Measurements from ENCODE around the gene DDX25.

Gene DDX25

GRCh38 chr11:125931116-125931515 lies 26.8 kb downstream of the DDX25 start:
- Histone ChIP-seq H3K4me1 (peaks cover 11% of the 10 kb centered on the region), H3K27me3 (no peaks in the 10 kb centered on the region), H3K4me3 (ENCODE audit: low read depth, low read length) (no peak overlapping the region), H3K9me3 (no peaks in the 10 kb centered on the region), H3K36me3 (no peaks in the 10 kb centered on the region)
- no peak for DNase-seq
- no peak for TF ChIP-seq CTCF (IDR thresholded peaks at IDR 0.05; ENCODE audit: low read depth, low read length)

GRCh38 chr11:125931668-125932067 lies 27.4 kb downstream of the DDX25 start:
- Histone ChIP-seq H3K36me3 (no peaks in the 10 kb centered on the region), H3K4me1 (peaks cover 11% of the 10 kb centered on the region; the same call in 1 of the 2 replicates), H3K4me3 (ENCODE audit: low read depth, low read length) (no peak overlapping the region), H3K27me3 (no peaks in the 10 kb centered on the region), H3K9me3 (no peaks in the 10 kb centered on the region)
- TF ChIP-seq CTCF (IDR thresholded peaks at IDR 0.05; ENCODE audit: low read depth, low read length), result no peak
- no peak for DNase-seq

GRCh38 chr11:125932301-125932700 lies 28.0 kb downstream of the DDX25 start:
- Histone ChIP-seq H3K9me3 (no peaks in the 10 kb centered on the region), H3K27me3 (no peaks in the 10 kb centered on the region), H3K4me1 (peaks cover 11% of the 10 kb centered on the region; the same call in 1 of the 2 replicates), H3K36me3 (no peaks in the 10 kb centered on the region), H3K4me3 (ENCODE audit: low read depth, low read length) (no peak overlapping the region)
- DNase-seq, result no peak
- TF ChIP-seq CTCF (IDR thresholded peaks at IDR 0.05; ENCODE audit: low read depth, low read length), result no peak

GRCh38 chr11:125933030-125933813 lies 28.9 kb downstream of the DDX25 start:
- Histone ChIP-seq H3K4me3 (ENCODE audit: low read depth, low read length) (no peak overlapping the region), H3K27me3 (no peaks in the 10 kb centered on the region), H3K4me1 (peaks cover 11% of the 10 kb centered on the region; the same call in 1 of the 2 replicates), H3K36me3 (no peaks in the 10 kb centered on the region), H3K9me3 (no peaks in the 10 kb centered on the region)
- TF ChIP-seq CTCF (IDR thresholded peaks at IDR 0.05; ENCODE audit: low read depth, low read length), result no peak
- DNase-seq, result no peak

- no peaks in the 10 kb centered on the region for H3K9me3 ChIP-seq
- H3K4me1 ChIP-seq, result peaks cover 11% of the 10 kb centered on the region; the same call in 1 of the 2 replicates
- H3K36me3 ChIP-seq, result no peaks in the 10 kb centered on the region
- H3K27me3 ChIP-seq, result no peaks in the 10 kb centered on the region
- TF ChIP-seq CTCF (IDR thresholded peaks at IDR 0.05; ENCODE audit: low read depth, low read length), result no peak
- no peak overlapping the region for H3K4me3 ChIP-seq (ENCODE audit: low read depth, low read length)
- no peak for DNase-seq
These were observed 30.2 kb downstream of the DDX25 start for GRCh38 chr11:125934473-125934872.

GRCh38 chr11:125935056-125935455 lies 30.7 kb downstream of the DDX25 start:
- no peaks in the 10 kb centered on the region for H3K36me3 ChIP-seq
- H3K9me3 ChIP-seq, result no peaks in the 10 kb centered on the region
- H3K27me3 ChIP-seq, result no peaks in the 10 kb centered on the region
- no peak overlapping the region for H3K4me3 ChIP-seq (ENCODE audit: low read depth, low read length)
- TF ChIP-seq CTCF (IDR thresholded peaks at IDR 0.05; ENCODE audit: low read depth, low read length), result peak; percentile 42
- DNase-seq, result no peak
- peaks cover 11% of the 10 kb centered on the region; the same call in 1 of the 2 replicates for H3K4me1 ChIP-seq
